ENCODE measurements around the gene TRAM2.

The TRAM2 gene

GRCh38 chr6:52505726-52506409 is 71.0 kb downstream of the TRAM2 start:
- no peak for DNase-seq

- DNase-seq, result no peak
These were observed 72.1 kb downstream of the TRAM2 start for GRCh38 chr6:52504782-52505136.

- no peak for DNase-seq
These were observed 72.7 kb downstream of the TRAM2 start for GRCh38 chr6:52503851-52504781.

- DNase-seq, result no peak
These were observed 73.5 kb downstream of the TRAM2 start for GRCh38 chr6:52503323-52503747.

- no peak for DNase-seq
These were observed 74.4 kb downstream of the TRAM2 start for GRCh38 chr6:52502306-52503029.

- no peak for DNase-seq
These were observed 76.4 kb downstream of the TRAM2 start for GRCh38 chr6:52500238-52501129.

- no peak for DNase-seq
These were observed 77.1 kb downstream of the TRAM2 start for GRCh38 chr6:52499681-52500236.

- DNase-seq, result no peak
These were observed 77.8 kb downstream of the TRAM2 start for GRCh38 chr6:52499026-52499425.

GRCh38 chr6:52498538-52499017 is 78.3 kb downstream of the TRAM2 start:
- DNase-seq, result no peak

- DNase-seq, result no peak
These were observed 79.0 kb downstream of the TRAM2 start for GRCh38 chr6:52497652-52498408.

- DNase-seq, result no peak
These were observed 80.2 kb downstream of the TRAM2 start for GRCh38 chr6:52496631-52497030.

GRCh38 chr6:52495922-52496321 is 80.9 kb downstream of the TRAM2 start:
- no peak for DNase-seq

- DNase-seq, result no peak
These were observed 82.4 kb downstream of the TRAM2 start for GRCh38 chr6:52494298-52495072.

- DNase-seq, result no peak
These were observed 83.2 kb downstream of the TRAM2 start for GRCh38 chr6:52493669-52494068.

- DNase-seq, result no peak
These were observed 85.4 kb downstream of the TRAM2 start for GRCh38 chr6:52491203-52492069.

GRCh38 chr6:52489881-52490280 is 87.0 kb downstream of the TRAM2 start:
- no peak for DNase-seq

GRCh38 chr6:52483671-52484003 is 93.2 kb downstream of the TRAM2 start:
- no peak for DNase-seq

- no peak for DNase-seq
These were observed 93.8 kb downstream of the TRAM2 start for GRCh38 chr6:52482903-52483670.

- DNase-seq, result no peak
These were observed 101.6 kb downstream of the TRAM2 start for GRCh38 chr6:52475307-52475706.
